Measurements from ENCODE around the gene KIF23.
"Not testable (repeated sequence)": the region's sequence is repeated elsewhere in the genome, so short reads cannot be mapped to it uniquely, and the experiment has no call there.

Gene KIF23

DNA sequence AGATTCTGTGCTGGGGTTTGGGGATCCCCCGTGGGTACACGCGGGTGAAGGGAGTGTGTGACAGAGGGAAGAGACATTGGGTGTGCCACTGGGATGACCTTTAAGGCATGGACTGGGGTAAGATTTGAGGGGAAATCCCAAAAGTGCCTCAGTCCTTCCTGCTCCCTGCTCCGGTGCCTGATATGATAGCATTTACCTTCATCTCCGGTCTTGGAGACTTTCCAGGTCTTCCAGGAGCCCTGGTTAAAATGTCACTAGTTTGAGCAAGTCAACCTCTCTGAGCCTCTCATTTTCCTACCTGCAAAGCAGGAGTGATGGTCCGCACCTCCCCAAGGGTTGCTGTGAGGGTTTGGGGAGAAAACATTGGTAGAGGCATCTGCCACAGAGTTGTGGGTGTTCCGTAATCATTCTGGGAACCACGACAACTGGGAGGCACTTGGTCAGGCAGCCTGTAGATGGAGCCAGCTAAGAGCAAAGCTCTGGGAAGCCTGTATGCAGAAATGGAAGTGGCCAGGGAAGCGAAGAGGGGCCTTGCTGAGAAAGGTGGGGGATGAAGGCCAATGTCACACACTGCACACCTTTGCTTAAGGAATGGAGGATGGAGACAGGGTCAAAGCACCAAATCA, 33.9 kb upstream of the KIF23 start:
- no peak for TF ChIP-seq CTCF (IDR thresholded peaks at IDR 0.05; ENCODE audit: borderline replicate concordance, control extremely low read depth, extremely low read depth, insufficient read depth, missing control alignments)
- in situ Hi-C loops (cut with MboI; ENCODE audit: low sequenced_read_pairs, unreplicated experiment): loop anchor here (25.0 kb wide), 1 partner anchor 318 kb away; no protein-coding TSS in a partner anchor
- DNase-seq (ENCODE audit: low spot score): no peak

GRCh38 chr15:69380726-69381105, 33.4 kb upstream of the KIF23 start:
- TF ChIP-seq CTCF (IDR thresholded peaks at IDR 0.05; ENCODE audit: borderline replicate concordance, control extremely low read depth, extremely low read depth, insufficient read depth, missing control alignments): no peak
- in situ Hi-C loops (cut with MboI; ENCODE audit: low sequenced_read_pairs, unreplicated experiment): loop anchor here (25.0 kb wide), 1 partner anchor 318 kb away; no protein-coding TSS in a partner anchor

GRCh38 chr15:69382176-69382575, 32.0 kb upstream of the KIF23 start:
- DNase-seq (ENCODE audit: low spot score): not testable (repeated sequence)
- in situ Hi-C loops (cut with MboI; ENCODE audit: low sequenced_read_pairs, unreplicated experiment): loop anchor here (25.0 kb wide), 1 partner anchor 320 kb away; no protein-coding TSS in a partner anchor

More at GRCh38 chr15:69380726-69381105, 33.4 kb upstream of the KIF23 start:
- no peak for DNase-seq (ENCODE audit: low spot score)

DNA sequence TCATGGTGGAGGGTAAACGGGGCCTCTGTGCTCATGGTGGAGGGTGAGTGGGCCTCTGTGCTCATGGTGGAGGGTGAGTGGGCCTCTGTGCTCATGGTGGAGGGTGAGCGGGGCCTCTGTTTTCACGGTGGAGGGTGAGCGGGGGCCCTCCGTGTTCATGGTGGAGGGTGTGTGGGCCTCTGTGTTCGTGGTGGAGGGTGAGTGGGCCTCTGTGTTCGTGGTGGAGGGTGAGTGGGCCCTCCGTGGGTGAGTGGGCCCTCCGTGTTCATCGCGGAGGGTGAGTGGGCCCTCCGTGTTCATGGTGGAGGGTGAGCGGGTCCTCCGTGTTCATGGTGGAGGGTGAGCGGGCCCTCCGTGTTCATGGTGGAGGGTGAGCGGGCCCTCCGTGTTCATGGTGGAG, 30.1 kb upstream of the KIF23 start:
- DNase-seq (ENCODE audit: low spot score): not testable (repeated sequence)
- in situ Hi-C loops (cut with MboI; ENCODE audit: low sequenced_read_pairs, unreplicated experiment): loop anchor here (25.0 kb wide), 1 partner anchor 322 kb away; no protein-coding TSS in a partner anchor

DNA sequence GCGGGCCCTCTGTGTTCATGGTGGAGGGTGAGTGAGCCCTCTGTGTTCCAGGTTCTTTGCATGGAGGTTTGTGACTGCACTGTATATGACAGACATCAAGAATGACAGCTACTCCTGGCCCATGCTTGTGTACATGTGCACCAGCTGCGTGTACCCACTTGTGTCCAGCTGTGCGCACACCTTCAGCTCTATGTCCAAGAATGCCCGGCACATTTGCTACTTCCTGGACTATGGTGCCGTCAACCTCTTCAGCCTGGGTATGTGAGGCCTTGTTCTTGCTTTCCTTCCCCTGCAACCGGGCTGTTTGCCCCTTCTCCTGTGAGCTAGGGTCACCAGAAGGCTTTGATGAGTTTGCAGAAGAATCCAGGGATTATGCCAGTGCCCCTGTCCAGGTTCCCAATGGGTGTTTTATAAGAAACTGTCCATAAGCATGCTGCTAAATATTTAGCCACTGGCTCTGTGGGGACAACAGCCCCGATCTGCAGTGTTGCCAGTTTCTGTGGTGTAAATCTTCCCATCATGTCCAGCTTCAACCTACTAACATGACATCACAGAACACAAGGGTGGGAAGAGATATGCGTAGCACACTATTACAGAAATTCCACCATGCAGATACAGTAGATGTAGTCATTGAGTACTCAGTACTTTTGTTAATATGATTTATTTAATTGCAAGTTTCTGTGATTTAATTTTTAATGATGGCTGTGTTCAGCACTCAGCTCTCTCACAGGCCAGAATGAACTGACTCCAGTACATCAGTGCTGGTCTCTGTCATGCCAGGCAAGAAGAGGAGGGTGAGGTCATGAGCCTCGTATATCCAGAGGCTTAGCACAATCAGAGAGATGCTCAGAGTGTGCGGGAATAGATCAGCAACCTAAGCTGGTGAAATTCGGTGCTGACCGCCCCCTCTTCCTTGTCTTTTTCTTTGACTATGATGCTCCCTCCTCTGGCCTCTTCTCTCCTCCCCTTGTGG, 29.2 kb upstream of the KIF23 start:
- no peak for DNase-seq (ENCODE audit: low spot score)
- in situ Hi-C loops (cut with MboI; ENCODE audit: low sequenced_read_pairs, unreplicated experiment): loop anchor here (25.0 kb wide), 1 partner anchor 323 kb away; no protein-coding TSS in a partner anchor

DNA sequence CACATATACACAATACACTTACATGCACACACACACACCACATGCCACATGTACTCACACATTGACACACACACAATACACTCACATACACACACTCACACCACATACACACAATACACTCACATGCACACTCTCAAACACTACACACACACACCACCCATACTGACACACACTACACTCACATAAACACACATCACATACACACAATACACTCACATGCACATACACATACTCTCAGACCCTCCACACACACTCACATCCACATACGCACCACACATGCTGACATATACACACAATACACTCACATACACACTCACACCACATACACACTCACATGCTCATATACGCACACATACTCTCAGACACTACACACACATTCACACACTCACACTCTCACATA, 28.3 kb upstream of the KIF23 start:
- TF ChIP-seq CTCF (IDR thresholded peaks at IDR 0.05; ENCODE audit: borderline replicate concordance, control extremely low read depth, extremely low read depth, insufficient read depth, missing control alignments): no peak
- in situ Hi-C loops (cut with MboI; ENCODE audit: low sequenced_read_pairs, unreplicated experiment): loop anchor here (25.0 kb wide), 1 partner anchor 324 kb away; no protein-coding TSS in a partner anchor
- DNase-seq (ENCODE audit: low spot score): no peak

More for the DNA sequence above, 29.2 kb upstream of the KIF23 start:
- no peak for TF ChIP-seq CTCF (IDR thresholded peaks at IDR 0.05; ENCODE audit: borderline replicate concordance, control extremely low read depth, extremely low read depth, insufficient read depth, missing control alignments)

DNA sequence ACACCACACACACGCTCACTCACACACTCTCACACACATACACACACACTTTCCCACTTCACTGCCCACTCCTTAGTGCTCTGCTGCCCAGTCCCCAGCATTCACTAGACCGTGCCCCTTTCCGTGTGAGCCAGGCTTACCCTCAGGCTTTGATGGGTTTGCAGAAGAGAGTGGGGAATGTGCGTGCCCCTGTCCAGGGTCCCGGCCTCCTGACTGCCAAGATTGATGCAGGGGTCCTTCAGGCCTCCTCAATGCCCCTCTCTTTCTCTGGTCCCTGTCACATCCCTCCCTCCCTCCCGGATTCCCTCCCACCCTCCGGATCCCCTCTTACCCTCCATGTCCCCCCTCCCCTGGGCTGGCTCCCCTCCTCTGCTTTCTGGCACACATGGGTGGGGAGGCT, 27.9 kb upstream of the KIF23 start:
- in situ Hi-C loops (cut with MboI; ENCODE audit: low sequenced_read_pairs, unreplicated experiment): loop anchor here (25.0 kb wide), 1 partner anchor 324 kb away; no protein-coding TSS in a partner anchor
- DNase-seq (ENCODE audit: low spot score): no peak
- no peak for TF ChIP-seq CTCF (IDR thresholded peaks at IDR 0.05; ENCODE audit: borderline replicate concordance, control extremely low read depth, extremely low read depth, insufficient read depth, missing control alignments)

All from GM13976 (cell line).